Fibroblast of lung (primary cell): ENCODE measurements around the gene SPNS1. TPM values are rescaled to one million over a fixed set of nuclear protein-coding genes. Genes with fewer than 3 reads are reported as not detected.

Experiments
- DNase-seq, 2 donors: peaks; one replicate each; pipeline versions ENCODE4 v3.0.0 to v3.0.0-alpha.2; 2010; ENCODE audit warnings: low read depth in 2 of 2
- H2AFZ ChIP-seq: 2 replicates; pipeline ENCODE4 v1.5.1; 2012; ENCODE audit warnings: low read length, control low read depth, inconsistent platforms
- H3K27ac ChIP-seq: 2 replicates; pipeline ENCODE4 v1.5.1; 2011; ENCODE audit warnings: low read length, control low read depth; ENCODE audit not compliant: insufficient read depth
- H3K27me3 ChIP-seq: 2 replicates; pipeline ENCODE4 v1.5.1; 2011; ENCODE audit warnings: mild to moderate bottlenecking, low read length; ENCODE audit not compliant: control insufficient read depth, insufficient read depth
- H3K36me3 ChIP-seq: 2 replicates; pipeline ENCODE4 v1.5.1; 2011; ENCODE audit warnings: low read length; ENCODE audit not compliant: control insufficient read depth, insufficient read depth
- H3K4me1 ChIP-seq: 2 replicates; pipeline ENCODE4 v1.5.1; 2011; ENCODE audit warnings: low read length; ENCODE audit not compliant: control insufficient read depth, insufficient read depth; ENCODE audit errors: extremely low read depth
- H3K4me2 ChIP-seq: 2 replicates; pipeline ENCODE4 v1.5.1; 2011; ENCODE audit warnings: low read length, control low read depth; ENCODE audit not compliant: insufficient read depth; ENCODE audit errors: extremely low read depth
- H3K4me3 ChIP-seq, 4 experiments: fragments of 200-600 bp in 1 of 4; sonication (generic) in 1 of 4; replicated peaks in 1 of 4; 2 replicates each; pipeline ENCODE4 v1.5.1; 2011 to 2016; ENCODE audit warnings: low read length in 4 of 4, low read depth in 3 of 4, mild to moderate bottlenecking in 3 of 4, control low read depth in 2 of 4, inconsistent platforms in 1 of 4, mixed read lengths in 1 of 4; ENCODE audit not compliant: insufficient read depth in 1 of 4; ENCODE audit errors: control extremely low read depth in 1 of 4
- H3K79me2 ChIP-seq: 2 replicates; pipeline ENCODE4 v1.5.1; 2012; ENCODE audit warnings: mild to moderate bottlenecking, low read length, inconsistent platforms; ENCODE audit not compliant: control insufficient read depth, insufficient read depth
- H3K9ac ChIP-seq: 2 replicates; pipeline ENCODE4 v1.5.1; 2011; ENCODE audit warnings: mild to moderate bottlenecking, low read length, control low read depth; ENCODE audit not compliant: insufficient read depth
- H3K9me3 ChIP-seq: 2 replicates; pipeline ENCODE4 v1.5.1; 2012; ENCODE audit warnings: low read depth, low read length; ENCODE audit not compliant: control insufficient read depth, insufficient read depth
- H4K20me1 ChIP-seq: 2 replicates; pipeline ENCODE4 v1.5.1; 2011; ENCODE audit warnings: low read length; ENCODE audit not compliant: control insufficient read depth, insufficient read depth; ENCODE audit errors: extremely low read depth
- EZH2 ChIP-seq: IDR thresholded peaks from 2 replicates; pipeline ENCODE4 v1.5.1; 2012; ENCODE audit warnings: low read length, control low read depth, mild to moderate bottlenecking; ENCODE audit errors: missing control alignments
- polyA plus RNA-seq, 2 donors: library from polyadenylated mRNA; depleted of rRNA in 1 of 2; stranded (reverse) in 1 of 2; unstranded in 1 of 2; fragments of >200 nt; gene quantifications; 2 replicates each; pipeline ENCODE4 v1.2.1, GENCODE V29; 2011 to 2012; ENCODE audit warnings: missing spikeins in 1 of 2
- total RNA-seq: library from RNA; depleted of rRNA; stranded (reverse); fragments of >200 nt; gene quantifications from 2 replicates; pipeline ENCODE4 v1.2.1, GENCODE V29; 2014
- TF ChIP-seq, protein P1 (sequence below), 2 donors: IDR thresholded peaks in 1 of 2; conservative IDR thresholded peaks in 1 of 2; 1 replicate in 1 of 2; 2 replicates in 1 of 2; pipeline ENCODE4 v1.5.1; 2011 to 2012; ENCODE audit warnings: low read length in 2 of 2, control low read depth in 1 of 2, inconsistent platforms in 1 of 2, low read depth in 1 of 2, mild to moderate bottlenecking in 1 of 2

The SPNS1 gene
- total and polyA plus RNA-seq, 2 donors (not counting 1 experiment from before 2014, with no cell fraction given), result 19.5 to 27.1 TPM

- Histone ChIP-seq H3K27me3 (no peaks in the 10 kb centered on the region), H3K9me3 (no peaks in the 10 kb centered on the region), H3K27ac (peak overlapping the region; percentile 65), H3K79me2 (peaks cover 11% of the 10 kb centered on the region), H3K36me3 (peaks cover 7% of the 10 kb centered on the region), H3K4me3 (peak overlapping the region; percentile 75 to 89 (median 84)), H2AFZ (peak overlapping the region; percentile 57), H3K9ac (peak overlapping the region; percentile 69), H4K20me1 (peaks cover 2% of the 10 kb centered on the region), H3K4me2 (peak overlapping the region; percentile 94), H3K4me1 (no peaks in the 10 kb centered on the region)
- DNase-seq, result no peak
- no peak for TF ChIP-seq EZH2
- TF ChIP-seq, protein P1, sequence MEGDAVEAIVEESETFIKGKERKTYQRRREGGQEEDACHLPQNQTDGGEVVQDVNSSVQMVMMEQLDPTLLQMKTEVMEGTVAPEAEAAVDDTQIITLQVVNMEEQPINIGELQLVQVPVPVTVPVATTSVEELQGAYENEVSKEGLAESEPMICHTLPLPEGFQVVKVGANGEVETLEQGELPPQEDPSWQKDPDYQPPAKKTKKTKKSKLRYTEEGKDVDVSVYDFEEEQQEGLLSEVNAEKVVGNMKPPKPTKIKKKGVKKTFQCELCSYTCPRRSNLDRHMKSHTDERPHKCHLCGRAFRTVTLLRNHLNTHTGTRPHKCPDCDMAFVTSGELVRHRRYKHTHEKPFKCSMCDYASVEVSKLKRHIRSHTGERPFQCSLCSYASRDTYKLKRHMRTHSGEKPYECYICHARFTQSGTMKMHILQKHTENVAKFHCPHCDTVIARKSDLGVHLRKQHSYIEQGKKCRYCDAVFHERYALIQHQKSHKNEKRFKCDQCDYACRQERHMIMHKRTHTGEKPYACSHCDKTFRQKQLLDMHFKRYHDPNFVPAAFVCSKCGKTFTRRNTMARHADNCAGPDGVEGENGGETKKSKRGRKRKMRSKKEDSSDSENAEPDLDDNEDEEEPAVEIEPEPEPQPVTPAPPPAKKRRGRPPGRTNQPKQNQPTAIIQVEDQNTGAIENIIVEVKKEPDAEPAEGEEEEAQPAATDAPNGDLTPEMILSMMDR (conservative IDR thresholded peaks at IDR 0.05 in 1 of 2, IDR thresholded peaks at IDR 0.05 in 1 of 2; ENCODE audit: low read depth in 1 of 2, low read length in 2 of 2), result no peak
These were observed 23.1 kb upstream of the SPNS1 start for GRCh38 chr16:28951410-28951943.

- Histone ChIP-seq H3K27ac (no peak overlapping the region), H4K20me1 (peaks cover 2% of the 10 kb centered on the region), H3K36me3 (peaks cover 17% of the 10 kb centered on the region), H3K4me2 (no peak overlapping the region), H2AFZ (no peak overlapping the region), H3K4me3 (no peak overlapping the region), H3K9me3 (no peaks in the 10 kb centered on the region), H3K79me2 (no peaks in the 10 kb centered on the region), H3K4me1 (no peaks in the 10 kb centered on the region), H3K27me3 (no peaks in the 10 kb centered on the region), H3K9ac (no peak overlapping the region)
- DNase-seq, result no peak
- no peak for TF ChIP-seq EZH2
- TF ChIP-seq, protein P1 (conservative IDR thresholded peaks at IDR 0.05 in 1 of 2, IDR thresholded peaks at IDR 0.05 in 1 of 2; ENCODE audit: low read depth in 1 of 2, low read length in 2 of 2), result no peak
These were observed 16.4 kb upstream of the SPNS1 start for GRCh38 chr16:28958216-28958615.

DNA sequence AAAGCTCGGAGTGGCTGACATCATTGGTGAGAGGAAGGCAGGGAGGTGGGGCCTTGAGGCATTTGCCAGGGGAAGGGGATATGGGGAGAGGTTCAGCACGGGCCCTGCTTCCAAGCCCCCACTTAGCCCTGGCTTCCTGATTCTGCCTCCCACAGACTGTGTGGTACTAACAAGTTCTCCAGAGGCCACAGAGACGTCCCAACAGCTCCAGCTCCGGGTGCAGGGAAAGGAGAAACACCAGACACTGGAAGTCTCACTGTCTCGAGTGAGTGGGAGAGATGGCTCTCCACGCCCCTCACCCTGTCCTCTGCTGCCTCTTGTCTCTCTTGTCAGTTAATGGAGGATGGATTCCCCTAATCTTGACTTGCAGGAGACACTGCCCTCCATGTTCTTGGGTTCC is 15.7 kb upstream of the SPNS1 start:
- Histone ChIP-seq H3K36me3 (peaks cover 18% of the 10 kb centered on the region), H3K4me1 (no peaks in the 10 kb centered on the region), H3K27ac (no peak overlapping the region), H3K27me3 (no peaks in the 10 kb centered on the region), H3K4me3 (no peak overlapping the region), H3K79me2 (no peaks in the 10 kb centered on the region), H2AFZ (no peak overlapping the region), H3K9ac (no peak overlapping the region), H3K4me2 (no peak overlapping the region), H3K9me3 (no peaks in the 10 kb centered on the region), H4K20me1 (peaks cover 2% of the 10 kb centered on the region)
- no peak for DNase-seq
- TF ChIP-seq EZH2, result no peak
- TF ChIP-seq, protein P1 (conservative IDR thresholded peaks at IDR 0.05 in 1 of 2, IDR thresholded peaks at IDR 0.05 in 1 of 2; ENCODE audit: low read depth in 1 of 2, low read length in 2 of 2), result no peak
